NCI-H748 (cell line): Measurements from ENCODE around the gene ZNF385D.

Experiments
- DNase-seq: peaks from one replicate; lab custom pipeline; 2025; ENCODE audit not compliant: unreplicated experiment; lab: John Stamatoyannopoulos, UW

The ZNF385D gene

GRCh38 chr3:21682206-21682605 lies 68.8 kb downstream of the ZNF385D start:
- no peak for DNase-seq

- DNase-seq = no peak
Measured at GRCh38 chr3:21673393-21673792, 77.6 kb downstream of the ZNF385D start.

GRCh38 chr3:21672303-21672702 lies 78.7 kb downstream of the ZNF385D start:
- DNase-seq = no peak

- DNase-seq = no peak
Measured at GRCh38 chr3:21670386-21670785, 80.6 kb downstream of the ZNF385D start.

GRCh38 chr3:21668012-21668411 lies 83.0 kb downstream of the ZNF385D start:
- DNase-seq = no peak

GRCh38 chr3:21665444-21666100 lies 85.4 kb downstream of the ZNF385D start:
- no peak for DNase-seq

- DNase-seq = no peak
Measured at GRCh38 chr3:21664996-21665395, 86.0 kb downstream of the ZNF385D start.

GRCh38 chr3:21662403-21662802 lies 88.6 kb downstream of the ZNF385D start:
- DNase-seq = no peak

- DNase-seq = no peak
Measured at GRCh38 chr3:21654662-21655061, 96.3 kb downstream of the ZNF385D start.

GRCh38 chr3:21654241-21654640 lies 96.8 kb downstream of the ZNF385D start:
- DNase-seq = no peak

- no peak for DNase-seq
Measured at GRCh38 chr3:21649519-21649918, 101.5 kb downstream of the ZNF385D start.

- DNase-seq = no peak
Measured at GRCh38 chr3:21647961-21648360, 103.0 kb downstream of the ZNF385D start.

GRCh38 chr3:21645121-21645897 lies 105.7 kb downstream of the ZNF385D start:
- DNase-seq = no peak

GRCh38 chr3:21644268-21644667 lies 106.7 kb downstream of the ZNF385D start:
- no peak for DNase-seq

GRCh38 chr3:21643752-21644151 lies 107.3 kb downstream of the ZNF385D start:
- DNase-seq = no peak

GRCh38 chr3:21642433-21642832 lies 108.6 kb downstream of the ZNF385D start:
- no peak for DNase-seq

- no peak for DNase-seq
Measured at GRCh38 chr3:21641959-21642358, 109.1 kb downstream of the ZNF385D start.

- DNase-seq = no peak
Measured at GRCh38 chr3:21638488-21638887, 112.5 kb downstream of the ZNF385D start.

GRCh38 chr3:21634112-21634511 lies 116.9 kb downstream of the ZNF385D start:
- no peak for DNase-seq

GRCh38 chr3:21624524-21624923 lies 126.5 kb downstream of the ZNF385D start:
- DNase-seq = no peak

- no peak for DNase-seq
Measured at GRCh38 chr3:21621181-21621651, 129.8 kb downstream of the ZNF385D start.

- no peak for DNase-seq
Measured at GRCh38 chr3:21620511-21621155, 130.4 kb downstream of the ZNF385D start.
